ENCODE results near the gene BICD1.

Gene BICD1

GRCh38 chr12:32080435-32080834 is 26.2 kb upstream of the BICD1 start:
- Mint-ChIP-seq H3K9me3 (no peaks in the 10 kb centered on the region), H3K4me3 (no peak overlapping the region), H3K27ac (no peak overlapping the region), H3K4me1 (peaks cover 7% of the 10 kb centered on the region), H3K27me3 (ENCODE audit: low read depth) (no peaks in the 10 kb centered on the region), H3K36me3 (ENCODE audit: low read depth) (no peaks in the 10 kb centered on the region)
- no peak for TF ChIP-seq CTCF (IDR thresholded peaks at IDR 0.05; ENCODE audit: unreplicated experiment in 3 of 3)

- H3K9me3 Mint-ChIP-seq = no peaks in the 10 kb centered on the region
- H3K27me3 Mint-ChIP-seq (ENCODE audit: low read depth) = no peaks in the 10 kb centered on the region
- no peak for TF ChIP-seq CTCF (IDR thresholded peaks at IDR 0.05; ENCODE audit: unreplicated experiment in 3 of 3)
- peak overlapping the region in 1 of 3 experiments; percentile 37 for H3K27ac Mint-ChIP-seq
- H3K4me1 Mint-ChIP-seq = peaks cover 7% of the 10 kb centered on the region
- H3K4me3 Mint-ChIP-seq = no peak overlapping the region
- no peaks in the 10 kb centered on the region for H3K36me3 Mint-ChIP-seq (ENCODE audit: low read depth)
Observed at GRCh38 chr12:32083489-32083888, 23.2 kb upstream of the BICD1 start.

GRCh38 chr12:32084017-32084688 is 22.5 kb upstream of the BICD1 start:
- Mint-ChIP-seq H3K4me1 (peaks cover 7% of the 10 kb centered on the region), H3K27ac (no peak overlapping the region), H3K36me3 (ENCODE audit: low read depth) (no peaks in the 10 kb centered on the region), H3K4me3 (no peak overlapping the region), H3K9me3 (no peaks in the 10 kb centered on the region), H3K27me3 (ENCODE audit: low read depth) (no peaks in the 10 kb centered on the region)
- TF ChIP-seq CTCF (IDR thresholded peaks at IDR 0.05; ENCODE audit: unreplicated experiment in 3 of 3) = no peak

- H3K27me3 Mint-ChIP-seq (ENCODE audit: low read depth) = no peaks in the 10 kb centered on the region
- no peak for TF ChIP-seq CTCF (IDR thresholded peaks at IDR 0.05; ENCODE audit: unreplicated experiment in 3 of 3)
- no peaks in the 10 kb centered on the region for H3K36me3 Mint-ChIP-seq (ENCODE audit: low read depth)
- peaks cover 7% of the 10 kb centered on the region for H3K4me1 Mint-ChIP-seq
- no peak overlapping the region for H3K4me3 Mint-ChIP-seq
- no peak overlapping the region for H3K27ac Mint-ChIP-seq
- no peaks in the 10 kb centered on the region for H3K9me3 Mint-ChIP-seq
Observed at GRCh38 chr12:32084753-32085152, 21.9 kb upstream of the BICD1 start.

- H3K4me1 Mint-ChIP-seq = peaks cover 12% of the 10 kb centered on the region
- no peaks in the 10 kb centered on the region for H3K9me3 Mint-ChIP-seq
- H3K4me3 Mint-ChIP-seq = no peak overlapping the region
- no peak overlapping the region for H3K27ac Mint-ChIP-seq
- no peak for TF ChIP-seq CTCF (IDR thresholded peaks at IDR 0.05; ENCODE audit: unreplicated experiment in 3 of 3)
- H3K36me3 Mint-ChIP-seq (ENCODE audit: low read depth) = no peaks in the 10 kb centered on the region
- no peaks in the 10 kb centered on the region for H3K27me3 Mint-ChIP-seq (ENCODE audit: low read depth)
Observed at GRCh38 chr12:32087306-32087705, 19.3 kb upstream of the BICD1 start.

- TF ChIP-seq CTCF (IDR thresholded peaks at IDR 0.05; ENCODE audit: unreplicated experiment in 3 of 3) = no peak
- Mint-ChIP-seq H3K36me3 (ENCODE audit: low read depth) (no peaks in the 10 kb centered on the region), H3K27me3 (ENCODE audit: low read depth) (peaks cover 5% of the 10 kb centered on the region), H3K27ac (no peak overlapping the region), H3K4me1 (peaks cover 17% of the 10 kb centered on the region), H3K9me3 (no peaks in the 10 kb centered on the region), H3K4me3 (no peak overlapping the region)
Observed at GRCh38 chr12:32089156-32089555, 17.5 kb upstream of the BICD1 start.

Data from nephron (organoid).